Testis (tissue), 2 donors: ENCODE measurements around the gene RPL12.

Source experiments
- CTCF ChIP-seq, 3 experiments: fragments of 450-650 bp in 2 of 3; fragments of 200-600 bp in 1 of 3; sonication (generic) in 1 of 3; IDR thresholded peaks; one replicate each; pipeline ENCODE4 v1.5.1; 2016 to 2019; ENCODE audit warnings: antibody characterized with exemption in 3 of 3, mild to moderate bottlenecking in 2 of 3, moderate library complexity in 1 of 3
- POLR2A ChIP-seq: fragments of 450-650 bp; IDR thresholded peaks from one replicate; pipeline ENCODE4 v1.6.1; 2017; ENCODE audit warnings: antibody characterized with exemption, mild to moderate bottlenecking, moderate library complexity

- no peak for TF ChIP-seq CTCF (IDR thresholded peaks at IDR 0.05)
- TF ChIP-seq POLR2A = no peak
These were observed 4.3 kb upstream of the RPL12 start for GRCh38 chr9:127455324-127455992.
